Breast epithelium (tissue), 4 donors: ENCODE data around the gene SIM2. TPM values are rescaled to one million over a fixed set of nuclear protein-coding genes. Genes with fewer than 3 reads are reported as not detected.

Experiments used
- DNase-seq, 2 donors: peaks; one replicate each; pipeline ENCODE4 v3.0.0-alpha.2; 2019; ENCODE audit warnings: low spot score in 2 of 2
- H3K27ac ChIP-seq, 2 donors: fragments of 200-600 bp; sonication (generic) in 1 of 2; one replicate each; pipeline ENCODE4 v1.5.1; 2016 to 2019; ENCODE audit warnings: mild to moderate bottlenecking in 1 of 2
- H3K27me3 ChIP-seq, 2 donors: fragments of 200-600 bp; sonication (generic) in 1 of 2; one replicate each; pipeline versions ENCODE4 v1.5.1 to v1.6.0; 2017 to 2019; ENCODE audit warnings: control low read depth in 1 of 2, mild to moderate bottlenecking in 1 of 2
- H3K36me3 ChIP-seq: fragments of 200-600 bp; one replicate; pipeline ENCODE4 v1.5.1; 2019
- H3K4me1 ChIP-seq, 2 donors: fragments of 200-600 bp; sonication (generic); one replicate each; pipeline ENCODE4 v1.5.1; 2016 to 2019; ENCODE audit warnings: control low read depth in 1 of 2
- H3K4me3 ChIP-seq, 3 donors: fragments of 200-600 bp; sonication (generic); 1 replicate in 2 of 3; 2 replicates in 1 of 3; pipeline ENCODE4 v1.5.1; 2016 to 2019; ENCODE audit warnings: mild to moderate bottlenecking in 3 of 3, moderate library complexity in 2 of 3
- H3K9me3 ChIP-seq, 2 donors: fragments of 200-600 bp; sonication (generic) in 1 of 2; one replicate each; pipeline ENCODE4 v1.5.1; 2016 to 2019; ENCODE audit warnings: control low read depth in 1 of 2
- CTCF ChIP-seq, 3 donors: fragments of 450-650 bp; IDR thresholded peaks; one replicate each; pipeline ENCODE4 v1.5.1; 2016 to 2017; ENCODE audit warnings: antibody characterized with exemption in 3 of 3, mild to moderate bottlenecking in 3 of 3, moderate library complexity in 3 of 3
- POLR2A ChIP-seq: fragments of 450-650 bp; IDR thresholded peaks from one replicate; pipeline ENCODE4 v1.6.1; 2016; ENCODE audit warnings: antibody characterized with exemption, mild to moderate bottlenecking, moderate library complexity
- POLR2AphosphoS5 ChIP-seq, 3 donors: sonication (generic); formaldehyde crosslinking; IDR thresholded peaks; one replicate each; pipeline ENCODE4 v1.6.1; 2017; ENCODE audit warnings: antibody characterized with exemption in 3 of 3
- intact Hi-C: fragments of 100-400 bp; cut with DNase I; formaldehyde crosslinking; loops from one replicate; pipeline ENCODE4 v1.15.1; 2023; ENCODE audit warnings: low total_unique reads
- total RNA-seq, 3 donors: library from RNA; depleted of rRNA; stranded (reverse); fragments of >200 nt; gene quantifications; one replicate each; pipeline ENCODE4 v1.1.0, GENCODE V29; 2016

Gene SIM2
- total RNA-seq, 3 donors from 2014 or later = 0.15 to 0.33 (median 0.32) TPM

DNA sequence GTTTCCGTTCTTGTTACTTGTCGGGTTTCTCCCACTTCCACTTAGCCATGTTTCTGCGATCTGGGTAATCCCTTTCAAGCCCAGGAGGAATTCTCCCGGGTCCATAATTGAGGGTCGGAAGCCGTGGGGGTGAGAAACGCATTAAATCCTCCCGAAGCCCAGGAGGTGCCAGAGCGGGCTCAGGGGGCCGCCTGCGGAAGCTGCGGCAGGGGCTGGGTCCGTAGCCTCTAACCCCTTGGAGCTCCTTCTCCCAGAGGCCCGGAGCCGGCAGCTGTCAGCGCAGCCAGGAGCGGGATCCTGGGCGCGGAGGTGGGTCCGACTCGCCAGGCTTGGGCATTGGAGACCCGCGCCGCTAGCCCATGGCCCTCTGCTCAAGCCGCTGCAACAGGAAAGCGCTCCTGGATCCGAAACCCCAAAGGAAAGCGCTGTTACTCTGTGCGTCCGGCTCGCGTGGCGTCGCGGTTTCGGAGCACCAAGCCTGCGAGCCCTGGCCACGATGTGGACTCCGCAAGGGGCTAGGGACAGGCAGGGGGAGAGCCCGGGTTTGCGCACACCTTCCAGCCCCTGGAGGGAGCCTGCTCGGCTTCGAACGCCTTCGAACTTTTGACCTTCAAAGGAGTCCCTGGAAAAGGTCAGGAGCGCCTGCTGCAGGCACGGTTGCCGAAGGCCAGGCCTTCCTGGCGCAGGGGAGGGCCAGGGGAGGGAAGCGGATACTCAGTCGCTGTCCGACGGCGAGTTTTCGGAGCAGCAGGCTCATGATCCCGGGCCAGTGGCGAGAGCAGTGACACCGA is 1.7 kb upstream of the SIM2 start:
- Histone ChIP-seq H3K27me3 (peaks cover 27 to 100% of the 10 kb centered on the region in 2 donors), H3K4me1 (peaks cover 3 to 25% of the 10 kb centered on the region in 2 donors), H3K9me3 (no peaks in the 10 kb centered on the region), H3K27ac (no peak overlapping the region), H3K4me3 (peak overlapping the region in 1 of 3 donors; percentile 2), H3K36me3 (no peaks in the 10 kb centered on the region)
- TF ChIP-seq POLR2AphosphoS5 (IDR thresholded peaks at IDR 0.05) = no peak
- TF ChIP-seq POLR2A = no peak
- TF ChIP-seq CTCF (IDR thresholded peaks at IDR 0.05) = no peak
- no peak for DNase-seq
- intact Hi-C loops = no loop called here

DNA sequence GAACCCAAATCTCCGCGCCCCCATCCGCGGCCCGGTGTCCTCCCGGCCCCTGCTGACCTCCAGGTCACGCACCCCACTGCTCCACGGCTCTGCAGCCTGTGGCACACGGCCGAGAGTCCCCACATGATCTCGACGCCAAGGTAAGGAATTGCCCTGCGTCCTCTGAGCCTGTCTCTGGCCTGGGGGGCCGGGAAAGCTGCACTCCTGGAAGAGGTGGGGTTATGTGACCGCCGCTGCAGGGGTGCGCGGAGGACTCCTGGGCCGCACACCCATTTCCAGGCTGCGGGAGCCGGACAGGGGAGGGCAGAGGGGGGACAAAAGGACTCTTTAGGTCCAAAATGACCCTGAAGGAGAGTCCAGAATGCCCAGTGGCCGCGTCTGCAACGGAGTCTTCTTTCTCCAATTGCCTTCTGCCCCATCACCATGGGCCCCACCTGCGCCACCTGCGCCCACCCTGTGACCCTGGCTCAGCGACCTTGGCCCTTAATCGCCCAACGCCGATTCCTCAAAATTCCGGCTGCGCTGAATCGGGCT is 997 bp upstream of the SIM2 start:
- H3K27ac ChIP-seq = no peak overlapping the region
- no peaks in the 10 kb centered on the region for H3K9me3 ChIP-seq
- H3K36me3 ChIP-seq = no peaks in the 10 kb centered on the region
- no peak for DNase-seq
- H3K4me3 ChIP-seq = peak overlapping the region; percentile 36 to 72 (median 43)
- H3K4me1 ChIP-seq = peaks cover 3 to 25% of the 10 kb centered on the region in 2 donors
- H3K27me3 ChIP-seq = peaks cover 25 to 100% of the 10 kb centered on the region in 2 donors
- no peak for TF ChIP-seq CTCF (IDR thresholded peaks at IDR 0.05)
- TF ChIP-seq POLR2A = no peak
- no peak for TF ChIP-seq POLR2AphosphoS5 (IDR thresholded peaks at IDR 0.05)
- intact Hi-C loops = no loop called here

DNA sequence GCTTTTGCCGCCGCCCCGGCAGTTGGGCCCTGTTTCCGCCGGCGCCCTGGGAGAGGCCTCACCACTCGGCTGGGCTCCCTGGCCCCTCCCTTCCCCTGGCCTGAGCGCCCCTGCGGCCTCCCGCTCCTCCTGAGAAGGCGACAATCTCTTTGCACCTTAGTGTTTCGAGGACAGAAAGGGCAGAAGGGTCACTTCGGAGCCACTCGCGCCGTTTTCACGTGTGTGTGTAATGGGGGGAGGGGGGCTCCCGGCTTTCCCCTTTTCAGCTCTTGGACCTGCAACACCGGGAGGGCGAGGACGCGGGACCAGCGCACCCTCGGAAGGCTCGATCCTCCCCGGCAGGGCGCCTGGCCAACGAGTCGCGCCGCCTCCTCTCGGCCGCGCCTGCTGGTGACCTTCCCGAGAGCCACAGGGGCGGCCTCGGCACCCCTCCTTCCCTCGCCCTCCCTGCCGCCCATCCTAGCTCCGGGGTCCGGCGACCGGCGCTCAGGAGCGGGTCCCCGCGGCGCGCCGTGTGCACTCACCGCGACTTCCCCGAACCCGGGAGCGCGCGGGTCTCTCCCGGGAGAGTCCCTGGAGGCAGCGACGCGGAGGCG is 432 bp upstream of the SIM2 start:
- no peaks in the 10 kb centered on the region for H3K9me3 ChIP-seq
- intact Hi-C loops = no loop called here
- peaks cover 3 to 25% of the 10 kb centered on the region in 2 donors for H3K4me1 ChIP-seq
- H3K27me3 ChIP-seq = peaks cover 20 to 100% of the 10 kb centered on the region in 2 donors
- no peak overlapping the region for H3K27ac ChIP-seq
- H3K4me3 ChIP-seq = peak overlapping the region; percentile 36 to 72 (median 43)
- no peak for DNase-seq
- TF ChIP-seq POLR2AphosphoS5 (IDR thresholded peaks at IDR 0.05) (no peak), CTCF (IDR thresholded peaks at IDR 0.05) (no peak), POLR2A (no peak)
- H3K36me3 ChIP-seq = no peaks in the 10 kb centered on the region

DNA sequence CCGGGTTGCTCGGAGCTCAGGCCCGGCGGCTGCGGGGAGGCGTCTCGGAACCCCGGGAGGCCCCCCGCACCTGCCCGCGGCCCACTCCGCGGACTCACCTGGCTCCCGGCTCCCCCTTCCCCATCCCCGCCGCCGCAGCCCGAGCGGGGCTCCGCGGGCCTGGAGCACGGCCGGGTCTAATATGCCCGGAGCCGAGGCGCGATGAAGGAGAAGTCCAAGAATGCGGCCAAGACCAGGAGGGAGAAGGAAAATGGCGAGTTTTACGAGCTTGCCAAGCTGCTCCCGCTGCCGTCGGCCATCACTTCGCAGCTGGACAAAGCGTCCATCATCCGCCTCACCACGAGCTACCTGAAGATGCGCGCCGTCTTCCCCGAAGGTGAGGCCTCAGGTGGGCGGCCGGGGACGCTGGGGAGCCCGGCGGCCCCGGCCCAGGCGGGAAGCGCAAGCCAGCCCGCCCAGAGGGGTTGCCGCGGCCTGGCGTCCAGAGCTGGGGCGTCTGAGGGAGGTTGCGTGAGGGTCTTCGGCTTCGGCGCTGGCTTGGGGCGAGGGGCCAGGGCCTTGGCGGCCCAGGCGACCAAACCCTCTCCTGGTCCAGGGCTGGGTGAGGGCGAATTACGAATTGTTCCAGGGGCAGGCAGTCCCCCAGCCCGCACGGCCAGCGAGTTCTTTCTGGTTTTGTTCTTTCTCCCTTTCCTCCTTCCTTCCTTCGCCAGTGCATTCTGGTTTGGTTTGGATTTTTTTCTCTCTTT is 805 bp downstream of the SIM2 start:
- Histone ChIP-seq H3K27me3 (peaks cover 19 to 100% of the 10 kb centered on the region in 2 donors), H3K4me3 (peak overlapping the region; percentile 36 to 72 (median 43)), H3K36me3 (no peaks in the 10 kb centered on the region), H3K27ac (no peak overlapping the region), H3K9me3 (no peaks in the 10 kb centered on the region), H3K4me1 (peaks cover 3 to 25% of the 10 kb centered on the region in 2 donors)
- no peak for DNase-seq
- TF ChIP-seq POLR2AphosphoS5 (IDR thresholded peaks at IDR 0.05) = no peak
- no peak for TF ChIP-seq POLR2A
- no peak for TF ChIP-seq CTCF (IDR thresholded peaks at IDR 0.05)
- intact Hi-C loops = no loop called here
